Prostate gland (tissue), 2 donors: ENCODE data around the gene CYBA. TPM values are rescaled to one million over a fixed set of nuclear protein-coding genes. Genes with fewer than 3 reads are reported as not detected.
A peak's percentile ranks its signal among the peaks of the same experiment; 100 is the strongest.

Source experiments
- DNase-seq: peaks from one replicate; pipeline ENCODE4 v3.0.0-alpha.2; 2019; ENCODE audit warnings: low spot score
- H3K27ac ChIP-seq, 2 donors: fragments of 200-600 bp; sonication (generic); 2 replicates each; pipeline ENCODE4 v1.5.1; 2017 to 2019
- H3K27me3 ChIP-seq: fragments of 200-600 bp; sonication (generic); replicated peaks from 2 replicates; pipeline ENCODE4 v1.5.1; 2019; ENCODE audit not compliant: insufficient read depth
- H3K36me3 ChIP-seq, 2 donors: fragments of 200-600 bp; sonication (generic); 1 replicate in 1 of 2; 2 replicates in 1 of 2; pipeline versions ENCODE4 v1.5.1 to v1.8.1; 2017 to 2019
- H3K4me1 ChIP-seq: fragments of 200-600 bp; sonication (generic); replicated peaks from 2 replicates; pipeline ENCODE4 v1.5.1; 2019
- H3K4me3 ChIP-seq, 2 donors: fragments of 200-600 bp; sonication (generic); 2 replicates each; pipeline ENCODE4 v1.5.1; 2017 to 2019
- H3K9me3 ChIP-seq: fragments of 200-600 bp; sonication (generic); 2 replicates; pipeline ENCODE4 v1.5.1; 2017
- CTCF ChIP-seq, 4 experiments: fragments of 200-600 bp in 2 of 4; fragments of 450-650 bp in 2 of 4; sonication (generic) in 2 of 4; IDR thresholded peaks; 1 replicate in 3 of 4; 2 replicates in 1 of 4; pipeline ENCODE4 v1.5.1; 2016 to 2019; ENCODE audit warnings: antibody characterized with exemption in 4 of 4, mild to moderate bottlenecking in 2 of 4, moderate library complexity in 2 of 4
- POLR2A ChIP-seq: fragments of 450-650 bp; IDR thresholded peaks from one replicate; pipeline ENCODE4 v1.6.1; 2016; ENCODE audit warnings: antibody characterized with exemption, mild to moderate bottlenecking
- POLR2AphosphoS5 ChIP-seq: sonication (generic); formaldehyde crosslinking; IDR thresholded peaks from one replicate; pipeline ENCODE4 v1.6.1; 2017; ENCODE audit warnings: antibody characterized with exemption
- WGBS: methylation state at CpG from one replicate; pipeline ENCODE4 v1.1.5; 2018; 5-methylcytosine and 5-hydroxymethylcytosine counted together
- intact Hi-C: fragments of 100-400 bp; cut with DNase I; formaldehyde crosslinking; loops from one replicate; pipeline ENCODE4 v1.14.2; 2022
- total RNA-seq, 2 donors: library from RNA; depleted of rRNA; stranded (reverse); fragments of >200 nt; gene quantifications; one replicate each; pipeline ENCODE4 v1.1.0, GENCODE V29; 2016

Gene CYBA
- 100 to 1,000 TPM in 1 of 2 donors, 10 to 100 TPM in 1; 86.0 to 155 TPM for total RNA-seq

GRCh38 chr16:88650749-88651275 is at the start of gene CYBA:
TSS of gene CYBA (minus strand) at chr16:88651053. CDS start at chr16:88651013, 40 bp downstream.
- TF ChIP-seq POLR2AphosphoS5 (no peak), CTCF (IDR thresholded peaks at IDR 0.05) (no peak), POLR2A (peak; percentile 68)
- peak; percentile 41 for DNase-seq

GRCh38 chr16:88700322-88700635 is 49.4 kb upstream of the CYBA start:
- H3K4me1 ChIP-seq = peaks cover 2% of the 10 kb centered on the region

More at GRCh38 chr16:88650749-88651275, at the start of gene CYBA:
- Histone ChIP-seq H3K27ac (peak within 1 kb of the TSS; percentile 13 to 26), H3K36me3 (peaks cover 0 to 5% of the 10 kb centered on the region in 2 donors), H3K4me3 (peak within 1 kb of the TSS; percentile 46 to 57), H3K4me1 (no peaks in the 10 kb centered on the region), H3K27me3 (no peaks in the 10 kb centered on the region), H3K9me3 (no peaks in the 10 kb centered on the region)
- intact Hi-C loops = no loop called here
- WGBS = under 1% methylated on average over 21 of the region's 41 CpGs

GRCh38 chr16:88699180-88699579 is 48.3 kb upstream of the CYBA start:
- no peaks in the 10 kb centered on the region for H3K4me1 ChIP-seq
- WGBS = 93% methylated on average over 13 of the region's 16 CpGs
- TF ChIP-seq CTCF (IDR thresholded peaks at IDR 0.05) (no peak), POLR2A (no peak), POLR2AphosphoS5 (no peak)
- DNase-seq = no peak
- no peaks in the 10 kb centered on the region for H3K36me3 ChIP-seq
- H3K9me3 ChIP-seq = no peaks in the 10 kb centered on the region
- H3K27me3 ChIP-seq = no peaks in the 10 kb centered on the region
- intact Hi-C loops = no loop called here
- H3K27ac ChIP-seq = no peak overlapping the region
- no peak overlapping the region for H3K4me3 ChIP-seq

More at GRCh38 chr16:88700322-88700635, 49.4 kb upstream of the CYBA start:
- Histone ChIP-seq H3K4me3 (no peak overlapping the region), H3K36me3 (no peaks in the 10 kb centered on the region), H3K27ac (no peak overlapping the region), H3K27me3 (no peaks in the 10 kb centered on the region), H3K9me3 (no peaks in the 10 kb centered on the region)
- intact Hi-C loops = no loop called here
- DNase-seq = no peak
- no peak for TF ChIP-seq POLR2AphosphoS5
- no peak for TF ChIP-seq POLR2A
- no peak for TF ChIP-seq CTCF (IDR thresholded peaks at IDR 0.05)
- 84% methylated on average over 14 of the region's 14 CpGs for WGBS

- DNase-seq = no peak
- Histone ChIP-seq H3K27ac (no peak overlapping the region), H3K36me3 (no peaks in the 10 kb centered on the region), H3K4me3 (no peak overlapping the region), H3K4me1 (no peaks in the 10 kb centered on the region), H3K9me3 (no peaks in the 10 kb centered on the region), H3K27me3 (no peaks in the 10 kb centered on the region)
- intact Hi-C loops = no loop called here
- TF ChIP-seq POLR2A (no peak), POLR2AphosphoS5 (no peak), CTCF (IDR thresholded peaks at IDR 0.05) (no peak)
- WGBS = 98% methylated on average over 21 of the region's 25 CpGs
These were observed 47.8 kb upstream of the CYBA start for GRCh38 chr16:88698646-88699045.

- Histone ChIP-seq H3K4me3 (no peak overlapping the region), H3K4me1 (no peaks in the 10 kb centered on the region), H3K27me3 (no peaks in the 10 kb centered on the region), H3K27ac (no peak overlapping the region), H3K9me3 (no peaks in the 10 kb centered on the region), H3K36me3 (no peaks in the 10 kb centered on the region)
- intact Hi-C loops = no loop called here
- no peak for DNase-seq
- TF ChIP-seq POLR2A = no peak
- peak in 2 of 4 experiments; percentile 8 to 23 for TF ChIP-seq CTCF (IDR thresholded peaks at IDR 0.05)
- 77% methylated on average over 35 of the region's 37 CpGs for WGBS
These were observed 47.2 kb upstream of the CYBA start for GRCh38 chr16:88697831-88698615.
